Tracheal epithelial cell (primary cell): ENCODE data around the gene NOXRED1. TPM values are rescaled to one million over a fixed set of nuclear protein-coding genes. Genes with fewer than 3 reads are reported as not detected.

Experiments
- total RNA-seq: library from RNA; depleted of rRNA; stranded (reverse); fragments of >200 nt; gene quantifications from 2 replicates; pipeline ENCODE4 v1.2.1, GENCODE V29; 2014

Gene NOXRED1, protein sequence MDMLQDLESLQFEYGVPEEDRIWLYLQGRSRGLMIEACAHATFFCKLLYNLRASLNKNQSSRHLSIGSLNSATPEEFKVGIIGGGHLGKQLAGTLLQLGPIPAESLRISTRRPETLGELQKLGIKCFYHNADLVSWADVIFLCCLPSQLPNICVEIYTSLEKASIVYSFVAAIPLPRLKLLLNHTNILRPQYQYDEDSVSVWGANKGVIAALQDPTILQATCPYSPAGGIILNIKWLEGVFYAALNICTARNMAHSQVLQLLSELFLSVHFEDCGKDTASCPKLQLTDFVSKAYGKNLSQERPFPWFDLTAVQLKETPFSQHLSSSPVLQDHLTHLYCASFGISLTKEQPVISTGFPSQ
- 0.72 TPM in 1 of 2 replicates, not detected in the other for total RNA-seq

DNA sequence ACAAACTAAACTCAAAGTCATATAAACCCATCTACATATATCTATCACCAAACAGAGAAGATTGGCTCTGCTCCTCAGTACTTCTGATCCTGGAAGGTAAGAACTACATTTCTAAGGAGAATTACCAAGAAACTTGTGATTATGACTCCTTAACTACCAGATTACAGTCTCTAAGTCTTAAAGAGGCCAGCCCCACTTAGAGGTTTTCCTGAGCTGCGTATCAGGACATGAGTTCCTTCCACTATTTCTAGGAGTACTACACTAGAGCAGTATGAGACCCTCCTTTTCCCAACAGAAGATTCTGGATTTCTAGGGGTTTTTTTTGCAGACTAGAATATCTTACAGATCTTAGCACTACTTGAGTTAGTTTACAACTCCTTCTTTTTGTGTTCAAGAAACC is at the start of gene NOXRED1:
NOXRED1 (minus strand) TSS at position 101 of the 400 bp plus-strand sequence. CDS start 634 bp downstream, outside the sequence.

DNA sequence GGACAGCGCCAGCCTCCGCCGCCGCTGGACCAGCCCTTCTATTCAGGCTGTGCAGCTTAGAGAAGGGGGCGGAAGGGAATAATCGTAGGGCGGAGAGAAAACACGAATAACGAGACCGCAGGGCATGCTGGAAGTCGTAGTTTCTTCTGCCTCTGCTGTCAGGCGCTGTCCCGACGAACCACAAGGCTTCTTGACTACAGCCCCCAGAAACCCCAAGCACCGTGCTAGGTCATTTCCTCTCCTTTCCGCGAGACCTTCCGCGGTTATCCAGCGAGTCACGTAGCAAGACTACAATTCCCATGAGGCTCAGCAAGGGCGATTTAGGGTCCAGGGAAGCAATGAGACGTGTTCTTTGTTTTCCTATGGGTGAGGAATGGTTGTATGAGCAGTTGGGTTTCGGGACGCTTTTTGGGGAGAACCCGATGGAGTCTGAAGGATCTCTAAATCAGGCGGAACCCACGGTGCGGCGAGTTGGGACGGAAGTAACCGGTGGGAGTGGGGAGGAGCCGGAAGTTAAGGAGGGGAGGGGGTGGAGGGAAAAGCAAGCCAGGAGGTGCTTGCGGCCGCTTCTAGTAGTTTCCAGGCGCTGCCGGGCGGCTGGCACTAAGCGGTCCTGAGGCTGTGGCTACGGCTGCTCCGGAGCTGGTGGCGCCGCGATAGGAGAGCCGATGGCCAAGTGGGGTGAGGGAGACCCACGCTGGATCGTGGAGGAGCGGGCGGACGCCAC is 34.4 kb upstream of the NOXRED1 start, which contains the start of the genes AHSA1 and VIPAS39:
AHSA1 (plus strand) TSS at position 572 of the 727 bp plus-strand sequence; CDS start at position 669, 97 bp downstream.
VIPAS39 (minus strand) TSS at position 80 of the 727 bp plus-strand sequence. CDS start 3,499 bp downstream, outside the sequence.

DNA sequence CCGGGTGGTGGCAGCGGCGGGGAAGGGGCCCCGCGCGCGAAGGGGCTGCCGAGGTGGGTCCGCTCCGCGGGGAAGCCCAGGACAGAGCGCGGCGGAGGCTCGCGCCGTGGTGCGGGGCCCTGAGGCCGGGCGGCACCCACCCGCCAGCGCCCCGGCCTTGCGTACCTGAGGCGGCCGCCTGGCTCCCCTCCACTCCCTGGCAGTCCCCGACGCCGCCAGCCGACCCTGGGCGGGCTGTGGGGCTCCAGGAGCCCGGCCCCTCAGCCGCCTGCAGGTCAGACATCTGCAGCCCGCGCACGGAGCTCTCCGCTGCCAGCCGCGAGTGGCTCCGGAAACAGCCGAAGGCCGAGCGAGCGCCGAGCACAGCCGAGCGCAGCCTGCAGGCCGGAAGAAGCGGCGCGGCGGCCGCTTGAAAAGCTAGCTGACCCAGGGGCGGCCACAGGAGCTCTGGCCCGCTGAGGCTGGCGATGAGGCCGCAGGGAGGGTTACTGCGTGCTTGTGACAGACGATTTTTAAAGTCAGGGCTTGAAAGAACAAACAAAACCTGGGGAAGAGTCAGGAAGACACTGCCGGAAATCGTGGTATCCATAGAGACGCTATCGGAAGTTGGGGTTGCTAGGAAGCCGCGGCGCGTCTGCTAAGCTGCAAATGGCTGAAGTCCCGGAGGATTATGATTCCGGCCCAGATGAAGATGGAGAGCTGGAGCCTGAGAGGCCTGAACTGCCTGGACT is 46.4 kb downstream of the NOXRED1 start, which contains the start of the genes SAMD15 and TMED8:
SAMD15 (plus strand) TSS at position 609 of the 731 bp plus-strand sequence; CDS start at position 649, 40 bp downstream.
TMED8 (minus strand) TSS at position 324 of the 731 bp plus-strand sequence; CDS start at position 283, 41 bp downstream.

Other genes starting within 250 kb of the NOXRED1 start
- gene TMEM63C, start 241.7 kb downstream of the NOXRED1 start, total RNA-seq, result 1.4 and 8.1 TPM in 2 replicates
- gene NGB, start 152.3 kb downstream of the NOXRED1 start, total RNA-seq, result 0.24 TPM in 1 of 2 replicates, not detected in the other
- gene POMT2, start 102.6 kb downstream of the NOXRED1 start, total RNA-seq, result 9.2 and 12.0 TPM in 2 replicates
- gene GSTZ1, start 102.5 kb downstream of the NOXRED1 start, total RNA-seq, result 33.0 and 48.8 TPM in 2 replicates
- gene TMED8, start 46.4 kb downstream of the NOXRED1 start, total RNA-seq, result 8.9 and 9.8 TPM in 2 replicates
- 0.21 and 0.72 TPM in 2 replicates for gene SAMD15, start 46.1 kb downstream of the NOXRED1 start, total RNA-seq
- 12.4 and 17.8 TPM in 2 replicates for gene VIPAS39, start 34.1 kb upstream of the NOXRED1 start, total RNA-seq
- gene AHSA1, start 34.6 kb upstream of the NOXRED1 start, total RNA-seq, result 133 and 149 TPM in 2 replicates
- gene ISM2, start 75.3 kb upstream of the NOXRED1 start, total RNA-seq, result under 0.01 and 0.21 TPM in 2 replicates
- gene SPTLC2, start 193.1 kb upstream of the NOXRED1 start, total RNA-seq, result 26.9 and 42.7 TPM in 2 replicates